Suppressor macrophage (primary cell): Measurements from ENCODE around the gene DNAJC5.
A peak's percentile ranks its signal among the peaks of the same experiment; 100 is the strongest.
"Not testable (repeated sequence)": the region's sequence is repeated elsewhere in the genome, so short reads cannot be mapped to it uniquely, and the experiment has no call there.

Experiments
- DNase-seq, 4 experiments: peaks; one replicate each; pipeline ENCODE4 v3.0.0-alpha.2; 2020 to 2022

Gene DNAJC5

DNA sequence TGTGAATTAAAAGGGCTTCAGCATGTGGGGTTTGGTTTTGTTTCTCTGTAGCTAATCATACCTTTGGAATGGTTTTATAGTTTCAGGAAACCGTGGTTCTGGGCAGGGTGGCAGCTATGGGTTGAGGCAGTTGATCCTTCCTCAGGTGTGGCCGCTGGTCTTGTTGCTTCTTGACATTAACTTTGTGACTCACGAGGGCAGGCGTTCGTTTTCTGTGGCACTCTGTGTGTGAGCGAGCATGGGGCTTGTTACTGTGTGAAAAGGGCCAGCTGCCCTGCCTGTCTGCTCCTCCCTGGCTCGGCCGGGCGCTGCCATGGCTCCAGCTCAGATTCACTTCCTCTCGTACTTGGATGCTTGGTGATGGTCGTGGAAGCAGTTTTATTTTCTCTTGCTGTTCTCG lies 16.2 kb downstream of the DNAJC5 start:
- peak; percentile 58 to 78 (median 74) for DNase-seq

DNA sequence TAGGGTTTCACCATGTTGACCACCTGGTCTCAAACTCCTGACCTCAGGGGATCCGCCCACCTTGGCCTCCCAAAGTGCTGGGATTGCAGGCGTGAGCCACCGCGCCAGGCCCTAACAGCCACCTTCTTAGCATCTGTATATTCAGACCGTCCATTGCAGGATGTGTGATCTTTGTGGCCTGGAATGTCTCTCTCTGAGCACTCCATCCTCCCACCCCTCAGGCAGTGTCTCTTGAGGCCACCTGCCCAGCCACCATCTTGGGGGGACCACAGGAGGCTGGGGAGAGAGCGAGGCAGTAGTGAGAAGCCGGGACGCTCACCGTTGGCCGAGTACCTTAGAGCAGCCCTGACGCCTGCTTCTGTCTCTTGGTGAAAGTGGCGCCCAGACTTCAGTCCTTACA lies 18.8 kb downstream of the DNAJC5 start:
- no peak for DNase-seq

DNA sequence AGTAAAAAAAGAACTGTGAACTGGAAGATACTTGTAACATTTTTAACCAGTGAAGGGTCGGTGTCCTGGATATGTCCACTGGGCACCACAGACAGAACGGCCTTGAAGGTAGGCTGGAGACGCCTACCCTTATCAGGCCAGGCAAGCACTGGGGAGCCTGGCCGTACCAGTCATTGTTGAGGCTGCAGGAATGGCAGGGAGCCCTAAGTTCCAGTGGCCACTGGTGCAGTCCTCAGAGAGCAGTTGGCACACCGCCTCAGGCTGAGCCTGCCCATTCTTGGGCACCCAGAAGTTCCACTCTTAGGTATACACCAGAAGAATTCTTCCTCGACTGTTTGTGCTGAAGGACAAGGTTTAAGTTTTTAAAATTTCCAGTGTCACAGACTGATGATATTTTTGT lies 20.5 kb downstream of the DNAJC5 start:
- no peak for DNase-seq

DNA sequence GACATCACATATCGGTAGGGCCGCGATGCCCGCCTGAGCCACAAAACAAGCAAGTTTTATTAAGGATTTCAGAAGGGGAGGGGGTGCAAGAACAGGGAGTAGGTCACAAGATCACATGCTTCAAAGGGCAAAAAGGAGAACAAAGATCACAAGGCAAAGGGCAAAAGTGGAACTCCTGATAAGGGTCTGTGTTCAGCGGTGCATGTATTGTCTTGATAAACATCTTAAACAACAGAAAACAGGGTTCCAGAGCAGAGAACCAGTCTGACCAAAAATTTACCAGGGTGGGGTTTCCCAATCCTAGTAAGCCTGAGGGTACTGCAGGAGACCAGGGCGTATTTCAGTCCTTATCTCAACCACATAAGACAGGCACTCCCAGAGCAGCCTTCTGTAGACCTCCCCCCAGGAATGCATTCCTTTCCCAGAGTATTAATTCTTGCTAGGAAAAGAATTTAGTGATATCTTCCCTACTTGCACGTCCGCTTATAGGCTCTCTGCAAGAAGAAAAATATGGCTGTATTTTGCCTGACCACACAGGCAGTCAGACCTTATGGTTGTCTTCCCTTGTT lies 21.5 kb downstream of the DNAJC5 start:
- peak in 2 of 4 experiments; percentile 22 to 41 for DNase-seq

DNA sequence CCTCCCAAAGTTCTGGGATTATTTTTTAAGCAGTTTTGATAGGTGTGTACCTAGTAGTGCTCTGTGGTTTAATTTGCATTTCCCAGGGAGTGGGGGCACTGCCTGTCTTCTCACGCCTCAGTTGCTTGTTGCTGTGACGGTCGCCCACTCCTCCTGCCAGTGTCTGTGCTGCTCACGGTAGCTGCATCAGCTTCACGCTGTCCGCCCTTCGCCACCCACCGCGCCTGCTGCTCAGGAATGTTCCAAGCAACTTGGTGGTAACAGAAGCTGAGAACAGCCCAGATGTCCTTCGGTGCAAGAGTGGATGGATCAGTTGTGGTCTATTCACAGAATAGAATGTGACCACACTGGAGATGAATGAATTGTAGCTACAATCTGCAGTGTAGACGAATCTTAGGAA lies 22.9 kb downstream of the DNAJC5 start:
- no peak for DNase-seq

DNA sequence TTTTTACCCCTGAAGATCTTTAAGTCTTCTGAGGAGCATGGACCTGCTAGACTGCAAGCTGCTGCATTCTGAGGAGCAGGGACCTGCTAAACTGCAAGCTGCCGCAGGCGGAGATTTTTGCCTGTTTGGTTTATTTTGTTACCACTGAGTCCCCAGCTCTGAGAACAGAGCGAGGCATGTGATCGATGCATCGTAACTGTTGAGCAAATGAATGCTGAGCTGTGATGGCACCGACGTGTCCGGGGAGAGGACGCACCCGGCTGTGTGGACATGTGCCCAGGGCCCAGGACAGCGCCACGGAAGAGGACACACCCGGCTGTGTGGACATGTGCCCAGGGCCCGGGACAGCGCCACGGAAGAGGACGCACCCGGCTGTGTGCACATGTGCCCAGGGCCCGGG lies 24.2 kb downstream of the DNAJC5 start:
- no peak for DNase-seq

DNA sequence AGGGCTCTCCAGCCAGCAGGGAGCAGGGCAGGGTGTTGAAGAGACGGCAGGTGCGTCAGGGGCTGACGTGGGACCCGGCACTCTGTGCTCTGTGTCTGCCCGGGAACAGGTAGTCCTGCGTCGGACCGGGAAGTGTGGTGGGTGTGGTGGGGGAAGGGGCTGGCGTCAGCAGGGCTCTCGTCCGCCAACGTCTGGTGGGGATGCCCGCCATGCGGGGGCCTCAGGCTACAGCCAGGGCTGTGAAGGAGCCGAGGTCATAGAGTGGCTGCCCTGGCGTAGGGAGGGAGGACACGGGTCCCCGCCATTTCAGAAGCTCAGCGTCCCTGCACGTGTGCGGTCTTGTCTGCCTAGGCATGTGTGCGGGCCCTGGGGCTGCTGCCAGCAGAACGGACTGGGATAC lies 25.3 kb downstream of the DNAJC5 start:
- DNase-seq = no peak

DNA sequence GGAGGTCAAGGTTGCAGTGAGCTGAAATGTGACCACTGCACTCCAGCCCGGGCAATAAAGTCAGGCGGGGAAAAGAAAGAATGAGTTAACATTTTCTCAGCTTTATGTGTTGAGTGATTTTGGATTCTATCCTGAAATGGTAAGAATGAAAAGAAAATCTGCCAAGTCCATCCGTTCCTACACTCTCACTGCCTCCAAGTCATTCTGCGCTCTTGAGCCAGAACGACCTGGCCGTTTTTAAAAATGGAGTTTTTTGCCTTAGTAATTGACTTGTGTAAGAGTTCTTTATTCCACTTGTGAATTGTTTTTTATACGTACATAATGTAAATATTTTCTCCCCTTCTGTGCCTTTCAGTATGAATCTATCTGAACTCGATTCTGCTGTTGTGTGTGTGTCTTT lies 28.7 kb downstream of the DNAJC5 start:
- DNase-seq = no peak

DNA sequence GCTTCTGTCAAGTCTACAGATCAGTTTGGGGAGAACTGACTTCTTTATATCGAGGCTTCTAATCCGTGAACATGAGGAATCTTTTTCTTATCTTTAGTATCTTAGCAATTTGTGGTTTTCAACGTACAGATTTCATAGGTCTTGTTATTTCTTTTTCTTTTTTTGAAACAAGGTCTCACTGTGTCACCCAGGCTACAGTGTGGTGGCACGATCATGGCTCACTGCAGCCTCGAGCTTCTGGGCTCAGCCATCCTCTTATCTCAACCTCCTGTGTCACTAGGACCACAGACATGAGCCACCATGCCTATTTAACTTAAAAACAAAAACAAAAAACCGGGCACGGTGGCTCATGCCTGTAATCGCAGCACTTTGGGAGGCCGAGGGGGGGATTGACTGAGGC lies 29.3 kb downstream of the DNAJC5 start:
- no peak for DNase-seq

DNA sequence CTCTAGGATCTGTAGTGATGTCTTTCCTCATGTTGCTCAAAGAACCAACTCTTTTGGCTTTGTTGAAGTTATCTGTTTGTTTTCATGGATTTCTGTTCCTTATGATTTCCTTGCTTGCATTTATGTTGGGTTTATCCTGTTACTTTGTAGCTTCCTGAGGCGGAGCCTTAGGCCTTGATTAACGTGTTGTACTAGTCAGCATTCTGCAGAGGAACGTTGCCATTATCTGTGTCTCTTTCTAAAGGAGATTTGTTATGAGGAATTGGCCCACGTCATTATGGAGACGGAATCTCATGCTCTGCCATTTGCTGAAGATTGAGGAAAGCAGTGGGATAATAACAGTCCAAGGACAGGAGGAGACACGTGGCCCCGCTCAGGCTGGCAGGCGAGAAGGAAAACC lies 31.4 kb downstream of the DNAJC5 start:
- DNase-seq = no peak

DNA sequence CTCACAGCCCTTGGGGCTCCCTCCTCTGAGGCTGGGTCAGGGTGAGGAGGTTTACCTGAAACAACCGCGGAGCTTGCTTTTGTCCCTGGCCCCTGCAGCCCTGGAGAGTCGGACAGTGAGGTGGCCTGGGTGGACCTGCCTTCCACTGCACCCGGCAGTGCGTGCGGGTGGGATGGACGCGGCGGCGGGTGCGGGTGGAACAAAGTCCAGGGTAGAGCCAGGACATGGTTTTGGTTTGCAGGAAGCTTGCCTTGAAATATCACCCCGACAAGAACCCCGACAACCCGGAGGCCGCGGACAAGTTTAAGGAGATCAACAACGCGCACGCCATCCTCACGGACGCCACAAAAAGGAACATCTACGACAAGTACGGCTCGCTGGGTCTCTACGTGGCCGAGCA lies 34.1 kb downstream of the DNAJC5 start:
- no peak for DNase-seq

DNA sequence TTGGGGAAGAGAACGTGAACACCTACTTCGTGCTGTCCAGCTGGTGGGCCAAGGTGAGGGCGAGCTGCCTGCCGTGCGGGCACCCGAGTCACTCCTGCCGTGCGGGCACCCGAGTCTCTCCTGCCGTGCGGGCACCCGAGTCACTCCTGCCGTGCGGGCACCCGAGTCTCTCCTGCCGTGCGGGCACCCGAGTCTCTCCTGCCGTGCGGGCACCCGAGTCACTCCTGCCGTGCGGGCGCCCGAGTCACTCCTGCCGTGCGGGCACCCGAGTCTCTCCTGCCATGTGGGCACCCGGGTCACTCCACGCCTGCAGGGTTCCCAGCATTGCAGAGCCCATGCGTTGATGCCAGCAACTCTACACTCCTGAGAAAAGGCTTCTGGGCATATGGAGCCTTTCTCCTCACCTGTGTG lies 34.6 kb downstream of the DNAJC5 start:
- not testable (repeated sequence) for DNase-seq

DNA sequence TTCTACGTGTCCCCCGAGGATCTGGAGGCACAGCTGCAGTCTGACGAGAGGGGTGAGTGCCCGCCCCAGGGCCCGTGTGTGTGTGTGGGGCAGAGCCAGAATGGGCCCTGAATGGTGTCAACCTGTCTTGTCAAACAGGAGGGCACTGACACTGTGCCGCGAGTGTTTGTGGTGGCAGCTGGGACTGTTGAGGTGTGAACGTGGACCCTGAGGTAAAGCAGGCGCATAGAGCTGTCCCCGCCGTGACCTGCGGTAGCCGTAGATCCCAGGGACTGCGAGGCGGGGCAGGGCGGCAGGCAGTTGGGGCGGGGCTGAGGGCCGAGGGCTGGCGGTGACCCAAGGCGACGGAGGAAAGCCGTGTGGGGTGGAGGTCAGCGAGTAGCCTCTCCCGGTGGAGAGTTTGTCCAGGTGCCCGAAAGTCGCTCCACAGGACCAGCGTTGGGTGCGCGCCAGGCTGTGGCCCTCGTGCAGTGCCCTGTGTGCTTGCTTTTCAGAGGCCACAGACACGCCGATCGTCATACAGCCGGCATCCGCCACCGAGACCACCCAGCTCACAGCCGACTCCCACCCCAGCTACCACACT lies 36.1 kb downstream of the DNAJC5 start:
- no peak for DNase-seq

DNA sequence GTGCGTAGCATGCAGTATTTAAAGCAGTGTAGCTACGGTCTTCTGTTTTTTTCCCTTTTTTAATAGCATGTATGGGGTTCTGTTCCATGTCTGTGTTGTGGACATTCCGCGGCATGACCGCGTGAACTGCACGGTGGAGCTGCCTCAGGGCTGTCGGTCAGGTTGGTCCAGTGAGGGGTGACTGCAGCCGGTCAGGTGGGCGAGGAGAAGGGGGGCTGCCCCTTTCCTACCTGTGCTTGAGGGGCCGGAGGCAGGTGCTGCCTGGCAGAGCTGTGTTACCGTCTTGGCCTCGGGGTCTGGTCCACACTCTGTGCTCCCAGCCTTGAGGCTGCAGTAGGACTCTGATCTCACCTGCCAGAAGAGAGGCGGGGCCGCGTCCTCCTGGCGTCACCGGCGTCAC lies 36.8 kb downstream of the DNAJC5 start:
- no peak for DNase-seq

DNA sequence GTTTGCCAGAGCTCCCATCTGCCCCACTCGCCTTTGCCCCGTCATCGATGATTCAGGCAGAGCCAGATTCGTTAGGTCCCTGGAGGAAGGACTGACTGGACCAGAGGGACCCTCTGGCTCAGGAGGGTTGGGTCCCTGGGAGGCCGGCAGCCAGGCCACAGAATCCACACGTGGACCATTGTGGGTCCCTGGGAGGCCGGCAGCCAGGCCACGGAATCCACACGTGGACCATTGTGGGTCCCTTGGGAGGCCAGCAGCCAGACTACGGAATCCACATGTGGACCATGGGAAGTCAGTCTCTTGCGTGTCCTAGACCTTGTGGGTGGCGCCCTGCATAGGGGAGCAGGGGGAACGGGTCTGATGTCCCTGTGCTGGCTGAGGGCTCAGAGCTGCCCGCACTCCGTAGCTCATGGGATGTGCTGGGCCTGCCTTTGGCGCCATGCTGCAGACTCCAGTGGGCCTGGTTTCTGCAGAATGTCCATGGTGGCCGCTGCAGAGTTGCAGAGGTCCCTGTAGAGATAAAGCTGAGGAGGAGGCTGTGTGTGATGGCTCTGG lies 37.8 kb downstream of the DNAJC5 start:
- no peak for DNase-seq

DNA sequence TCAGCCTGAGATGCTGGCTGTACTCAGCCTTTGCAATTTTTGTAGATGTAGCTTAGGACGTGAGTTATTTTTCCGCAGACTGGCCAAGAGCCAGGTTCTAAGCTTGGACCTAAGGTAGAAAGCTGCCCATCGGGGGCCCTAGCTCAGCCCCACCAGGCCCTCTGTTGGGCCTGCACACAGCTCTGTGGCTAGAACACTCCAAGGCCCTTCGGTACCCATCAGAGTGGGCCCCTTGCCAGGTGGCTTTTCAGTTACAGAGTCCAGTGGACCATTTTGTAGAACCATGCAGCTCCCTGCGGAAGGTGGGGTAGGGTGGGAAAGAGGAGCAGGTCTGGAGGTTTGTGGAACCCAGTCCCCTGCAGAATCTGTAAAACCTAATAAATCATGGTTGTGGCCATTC lies 38.7 kb downstream of the DNAJC5 start:
- no peak for DNase-seq

DNA sequence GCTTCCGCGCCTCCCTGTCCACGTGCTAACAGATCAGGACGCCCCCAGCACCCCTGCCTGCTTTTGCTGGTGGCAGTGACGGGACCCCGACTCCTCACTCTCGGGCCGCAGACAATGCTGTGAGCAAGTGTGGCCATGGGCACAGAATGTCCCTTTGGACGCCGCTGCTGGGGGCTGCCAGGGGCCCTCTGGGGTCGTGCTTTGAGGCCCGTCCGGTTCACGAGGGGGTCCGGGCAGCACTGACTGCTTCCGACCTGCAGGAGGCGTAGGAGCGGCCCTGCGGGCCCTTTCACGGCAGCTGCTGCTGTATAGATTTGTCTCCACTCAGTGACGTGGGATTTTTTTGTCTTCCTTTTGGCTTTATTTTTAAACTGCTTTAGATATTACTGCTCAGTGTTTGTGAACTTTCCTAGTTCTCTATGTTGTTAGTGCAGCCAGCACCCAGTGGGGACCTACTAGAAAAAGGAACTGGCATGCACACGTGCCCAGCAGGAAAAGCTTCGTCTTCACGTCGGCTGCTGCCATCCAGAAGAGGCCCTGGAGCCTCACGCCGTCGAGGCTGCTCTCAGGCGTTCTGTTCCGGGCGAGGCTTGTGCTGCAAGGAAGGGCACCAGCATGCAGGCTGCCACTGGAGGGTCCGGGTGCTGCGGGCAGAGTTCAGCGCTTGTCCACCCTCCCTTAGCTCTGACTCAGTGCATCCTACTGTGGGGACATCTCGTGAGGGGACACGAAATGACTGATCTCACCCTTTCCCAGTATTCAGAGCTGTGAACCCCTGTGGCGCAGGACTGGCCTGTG lies 39.5 kb downstream of the DNAJC5 start:
- peak in 1 of 4 experiments; percentile 44 for DNase-seq

DNA sequence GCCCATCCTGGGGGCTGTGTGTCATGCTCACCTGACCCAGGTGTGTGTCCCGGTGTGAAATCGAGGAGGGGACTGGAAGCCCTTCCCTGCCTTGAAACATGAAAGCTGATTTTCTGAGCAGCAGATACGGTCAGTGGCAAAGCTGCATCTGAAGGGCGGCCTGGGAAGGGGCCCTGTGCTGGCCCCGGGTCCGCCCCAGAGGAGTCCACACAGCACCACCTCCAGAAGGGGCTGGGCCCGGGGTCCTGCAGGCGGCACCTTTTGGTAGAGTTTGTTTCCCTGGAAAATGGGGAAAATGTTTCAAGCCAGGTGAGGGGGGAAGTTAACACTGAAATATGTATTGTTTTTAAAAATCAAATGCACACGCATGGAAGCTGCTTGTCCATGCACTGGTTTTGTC lies 40.5 kb downstream of the DNAJC5 start:
- DNase-seq = no peak

DNA sequence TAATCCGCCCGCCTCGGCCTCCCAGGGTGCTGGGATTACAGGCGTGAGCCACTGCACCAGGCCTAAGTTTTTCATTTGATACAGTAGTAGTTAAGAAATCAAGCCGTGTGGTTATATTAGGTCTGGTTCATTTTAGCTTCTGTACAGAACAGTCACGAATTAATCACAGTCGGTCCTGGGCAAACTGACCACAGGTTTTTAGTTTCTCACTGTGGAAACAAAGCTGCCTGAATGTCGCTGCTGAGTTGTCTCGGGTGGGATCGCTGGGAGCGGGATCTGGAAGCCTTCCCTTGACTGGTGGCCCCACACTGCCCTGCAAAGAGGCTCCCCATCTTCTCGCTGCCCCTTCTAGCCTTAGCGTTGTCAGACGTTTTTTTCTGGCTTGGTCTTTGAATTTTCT lies 42.7 kb downstream of the DNAJC5 start:
- no peak for DNase-seq

DNA sequence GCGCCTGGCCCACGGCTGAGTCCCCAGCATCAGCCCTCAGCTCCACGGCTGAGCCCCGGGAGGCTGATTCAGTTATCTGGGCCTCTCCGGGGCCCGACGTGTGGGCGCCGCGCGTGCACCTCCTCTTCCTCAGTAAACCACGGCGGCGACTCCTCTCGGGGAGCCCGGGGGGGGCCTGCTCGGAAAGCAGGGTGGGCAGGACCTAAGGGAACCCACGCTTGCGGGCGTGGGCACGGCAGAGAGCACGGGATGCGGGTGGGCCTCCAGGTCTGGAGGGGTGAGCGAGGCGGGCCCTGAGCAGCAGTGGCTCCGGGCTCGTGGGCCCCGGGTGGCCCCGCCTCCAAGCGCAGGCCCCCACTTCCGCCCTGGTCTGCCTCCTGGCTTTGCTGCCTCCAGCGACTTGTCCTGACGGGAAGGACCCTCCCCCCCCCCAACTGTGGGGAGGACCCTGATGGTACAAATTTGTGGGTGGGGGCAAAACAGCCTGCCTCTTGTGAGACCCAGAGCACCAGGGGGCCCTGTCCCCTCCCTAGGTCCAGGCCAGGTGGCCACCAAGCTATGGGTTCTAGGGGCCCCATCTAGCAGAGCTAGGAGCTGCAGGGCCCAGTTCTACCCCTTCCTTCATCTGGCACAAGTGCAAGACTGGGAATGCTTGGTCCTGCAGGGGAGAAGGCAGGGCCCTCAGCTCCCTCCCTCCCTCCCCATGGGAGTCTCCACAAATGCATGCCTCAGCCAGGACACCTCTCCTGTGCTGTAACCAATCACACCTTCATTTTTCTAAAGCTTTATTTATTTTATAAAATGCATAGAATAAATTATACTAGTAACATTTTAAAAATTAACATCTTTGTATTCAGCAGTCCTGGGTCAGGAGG lies 44.4 kb downstream of the DNAJC5 start:
- peak in 2 of 4 experiments; percentile 20 to 39 for DNase-seq

DNA sequence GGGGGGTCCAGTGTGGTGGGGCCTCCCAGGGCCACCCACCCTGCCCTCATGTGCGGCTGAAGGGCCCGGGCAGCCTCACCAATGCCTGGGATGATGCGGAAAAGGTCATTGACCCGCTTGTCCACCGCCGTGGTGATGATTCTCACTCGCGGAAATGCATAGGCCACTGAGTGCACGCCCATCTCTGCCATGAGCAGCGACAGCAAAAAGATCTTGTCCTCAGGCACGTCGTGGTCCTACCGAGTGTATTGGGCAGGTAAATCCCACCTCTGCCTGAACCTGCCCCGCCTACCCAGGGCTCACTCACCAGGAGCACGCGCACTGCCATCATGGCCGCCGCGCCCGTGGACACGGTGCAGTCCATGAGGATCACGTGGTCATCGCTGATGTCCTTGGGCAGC lies 45.1 kb downstream of the DNAJC5 start:
- DNase-seq = no peak

DNA sequence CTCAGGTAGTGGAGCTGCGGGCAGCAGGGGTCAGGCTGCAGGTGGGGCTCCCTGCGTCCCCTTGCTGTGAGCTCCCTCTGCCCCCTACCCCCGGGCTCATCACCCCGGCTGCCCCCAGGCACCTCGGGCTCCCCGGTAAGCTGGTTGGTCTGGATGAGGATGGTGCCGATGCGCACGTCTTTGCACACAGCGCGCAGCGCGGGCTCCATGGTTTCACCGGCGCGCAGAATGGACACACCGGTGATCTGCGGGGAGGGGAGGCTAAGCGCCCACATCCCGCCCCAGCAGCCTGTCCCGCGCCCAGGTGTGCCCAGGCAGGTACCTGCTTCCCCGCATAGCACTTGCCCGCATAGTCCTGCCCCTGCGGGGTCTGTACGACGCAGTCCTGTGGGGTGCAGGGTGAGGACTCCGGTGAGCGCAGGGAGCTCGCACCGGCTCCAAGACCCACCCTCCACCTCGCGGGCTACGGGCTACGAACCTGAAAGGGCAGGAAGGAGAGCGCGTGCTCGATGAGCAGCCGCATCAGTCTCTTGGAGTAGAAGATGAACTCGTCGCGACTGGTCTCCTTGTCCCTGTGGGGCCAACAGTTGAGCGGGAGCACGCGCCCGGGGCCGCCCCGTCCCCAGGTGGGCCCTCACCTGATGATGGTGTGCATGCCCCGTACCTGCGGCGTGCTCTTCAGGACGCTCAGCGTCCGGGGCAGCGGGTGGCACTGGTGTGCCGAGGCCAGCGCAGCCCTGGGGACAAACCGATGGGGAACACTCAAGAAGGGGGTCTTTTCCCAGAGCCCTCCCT lies 45.7 kb downstream of the DNAJC5 start:
- no peak for DNase-seq
